Fibroblast of pulmonary artery (primary cell): ENCODE data around the gene DNAL4.

Experiments
- DNase-seq: peaks from one replicate; pipeline ENCODE4 v3.0.0-alpha.2; 2010; ENCODE audit warnings: low read depth
- H3K4me3 ChIP-seq: replicated peaks from 2 replicates; pipeline ENCODE4 v1.5.1; 2011; ENCODE audit warnings: low read depth, mild to moderate bottlenecking, control low read depth, low read length, moderate library complexity
- CTCF ChIP-seq: IDR thresholded peaks from 2 replicates; pipeline ENCODE4 v1.5.1; 2011; ENCODE audit warnings: mild to moderate bottlenecking, control low read depth, low read length, inconsistent platforms; ENCODE audit errors: missing control alignments

The DNAL4 gene

GRCh38 chr22:38828191-38828590 lies 34.2 kb upstream of the DNAL4 start:
- DNase-seq = no peak
- TF ChIP-seq CTCF = no peak
- H3K4me3 ChIP-seq = no peak overlapping the region

DNA sequence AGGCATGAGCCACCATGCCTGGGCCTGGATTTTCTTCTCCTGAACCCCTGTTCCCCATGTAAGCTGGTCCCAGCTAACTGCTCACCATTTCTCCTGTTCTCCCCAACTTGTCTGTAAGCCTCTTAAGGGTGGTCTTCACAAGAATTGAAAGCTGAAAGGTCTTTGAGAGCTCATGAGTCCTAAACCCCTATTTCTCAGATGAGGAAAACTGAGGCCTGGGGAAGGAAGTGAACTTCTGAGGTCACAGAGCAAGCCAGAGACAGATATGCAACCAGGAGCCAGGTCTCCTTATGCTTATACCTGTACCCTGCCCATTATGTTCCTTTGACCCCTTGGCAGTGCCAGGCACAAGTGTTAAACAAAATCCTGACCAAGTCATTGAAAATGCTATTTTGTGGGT lies 33.6 kb upstream of the DNAL4 start:
- H3K4me3 ChIP-seq = no peak overlapping the region
- TF ChIP-seq CTCF = no peak
- DNase-seq = no peak

DNA sequence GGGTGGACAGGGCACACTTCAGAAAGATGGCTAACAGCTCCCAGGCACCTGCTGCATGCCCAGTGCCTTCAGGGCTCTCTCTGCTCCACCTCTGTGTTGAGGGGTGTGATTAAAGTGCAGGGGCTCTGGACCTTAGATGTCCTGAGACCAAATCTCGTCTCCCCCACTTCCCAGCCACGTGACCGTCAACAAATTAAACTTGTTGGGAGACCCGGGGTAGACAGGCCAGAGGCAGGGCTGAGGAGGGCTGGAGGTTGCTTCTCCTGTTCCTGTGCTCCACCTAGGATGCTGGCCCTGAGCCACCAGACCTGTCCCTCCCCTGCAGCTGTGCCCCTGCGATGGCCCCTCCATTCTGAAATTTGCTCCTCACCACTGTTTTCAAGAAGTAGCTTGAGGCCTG lies 32.9 kb upstream of the DNAL4 start:
- no peak overlapping the region for H3K4me3 ChIP-seq
- TF ChIP-seq CTCF = no peak
- no peak for DNase-seq

DNA sequence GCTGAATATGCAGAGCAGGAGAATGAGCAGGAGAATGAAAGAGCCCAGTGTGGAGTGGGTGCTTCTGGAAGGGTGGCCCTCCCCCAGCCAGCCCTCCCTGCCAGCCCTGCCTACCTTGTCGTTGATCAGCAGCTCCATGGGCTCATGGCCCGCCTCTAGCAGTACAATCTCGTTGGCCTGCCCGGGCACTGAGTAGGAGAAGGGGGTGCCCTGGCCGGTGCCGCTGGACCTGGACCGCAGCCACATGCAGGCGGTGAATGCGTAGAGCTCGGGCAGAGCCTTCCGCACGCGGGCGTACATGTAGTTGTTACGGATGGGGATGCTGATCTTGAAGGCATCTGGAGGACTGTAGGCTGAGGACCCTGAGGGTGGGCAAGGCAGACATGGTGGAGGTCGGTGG lies 32.4 kb upstream of the DNAL4 start:
- TF ChIP-seq CTCF = no peak
- no peak for DNase-seq
- no peak overlapping the region for H3K4me3 ChIP-seq

GRCh38 chr22:38824585-38824984 lies 30.6 kb upstream of the DNAL4 start:
- peak; percentile 71 for TF ChIP-seq CTCF
- DNase-seq = peak; percentile 85
- no peak overlapping the region for H3K4me3 ChIP-seq

- DNase-seq = no peak
- TF ChIP-seq CTCF = no peak
- H3K4me3 ChIP-seq = no peak overlapping the region
These were observed 29.7 kb upstream of the DNAL4 start for GRCh38 chr22:38823637-38824036.

- no peak for TF ChIP-seq CTCF
- no peak for DNase-seq
- no peak overlapping the region for H3K4me3 ChIP-seq
These were observed 29.1 kb upstream of the DNAL4 start for GRCh38 chr22:38823076-38823475.
